OCI-LY3 (cell line): ENCODE data around the gene BICD1.

Experiments
- EZH2phosphoT487 ChIP-seq: fragments of 200-600 bp; shearing (Covaris generic); IDR thresholded peaks from 2 replicates; pipeline ENCODE4 v1.6.1; 2018; ENCODE audit warnings: antibody characterized with exemption, mixed run types, low read depth
- TF ChIP-seq, protein P1 (sequence below): fragments of 200-600, 300-600 bp; sonication (generic); IDR thresholded peaks from 2 replicates; pipeline ENCODE4 v1.5.1; 2014; ENCODE audit warnings: antibody characterized with exemption, low read length, low read depth

DNA sequence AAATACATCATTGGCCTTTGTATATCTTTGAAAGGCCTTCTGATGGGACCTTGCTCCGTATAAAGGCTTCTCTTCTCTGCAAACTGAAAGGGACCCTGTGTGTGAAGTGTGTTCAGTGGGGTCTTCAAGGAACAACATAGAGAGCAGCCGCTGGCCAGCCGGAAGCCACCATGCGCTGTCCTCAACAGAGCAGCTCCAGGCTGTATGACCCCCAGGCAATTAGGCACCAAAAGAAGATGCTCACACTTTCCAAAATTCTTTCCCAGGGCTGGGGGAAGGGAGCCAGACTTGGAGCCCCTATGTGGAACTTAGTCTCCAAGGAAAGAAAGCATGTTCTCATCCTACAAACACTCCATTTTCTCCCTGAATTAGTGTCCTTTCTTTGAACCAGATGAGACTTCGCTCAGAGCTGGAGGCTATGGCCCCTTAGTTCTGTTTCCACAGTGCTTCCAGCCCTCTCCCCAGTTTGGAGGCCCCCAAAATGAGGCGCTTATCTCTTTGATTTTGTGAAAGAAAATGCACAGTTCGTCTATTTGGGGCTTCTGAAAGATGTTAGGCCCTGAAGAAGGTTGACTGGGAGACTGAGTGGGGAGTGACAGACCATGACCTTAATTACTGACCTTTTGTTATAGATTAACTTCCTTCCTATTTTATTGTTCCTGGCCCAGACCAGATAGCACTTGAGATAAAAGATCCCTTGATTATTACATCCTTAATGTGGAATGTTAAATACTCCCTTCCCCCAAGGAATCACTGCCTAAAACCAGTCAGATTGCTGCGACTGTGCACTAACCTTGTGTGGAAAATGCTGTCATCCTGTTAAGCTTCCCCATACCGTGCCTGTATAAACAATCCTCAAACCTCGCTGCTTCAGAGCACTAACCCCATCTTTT is 164.4 kb downstream of the BICD1 start:
- TF ChIP-seq, protein P1, sequence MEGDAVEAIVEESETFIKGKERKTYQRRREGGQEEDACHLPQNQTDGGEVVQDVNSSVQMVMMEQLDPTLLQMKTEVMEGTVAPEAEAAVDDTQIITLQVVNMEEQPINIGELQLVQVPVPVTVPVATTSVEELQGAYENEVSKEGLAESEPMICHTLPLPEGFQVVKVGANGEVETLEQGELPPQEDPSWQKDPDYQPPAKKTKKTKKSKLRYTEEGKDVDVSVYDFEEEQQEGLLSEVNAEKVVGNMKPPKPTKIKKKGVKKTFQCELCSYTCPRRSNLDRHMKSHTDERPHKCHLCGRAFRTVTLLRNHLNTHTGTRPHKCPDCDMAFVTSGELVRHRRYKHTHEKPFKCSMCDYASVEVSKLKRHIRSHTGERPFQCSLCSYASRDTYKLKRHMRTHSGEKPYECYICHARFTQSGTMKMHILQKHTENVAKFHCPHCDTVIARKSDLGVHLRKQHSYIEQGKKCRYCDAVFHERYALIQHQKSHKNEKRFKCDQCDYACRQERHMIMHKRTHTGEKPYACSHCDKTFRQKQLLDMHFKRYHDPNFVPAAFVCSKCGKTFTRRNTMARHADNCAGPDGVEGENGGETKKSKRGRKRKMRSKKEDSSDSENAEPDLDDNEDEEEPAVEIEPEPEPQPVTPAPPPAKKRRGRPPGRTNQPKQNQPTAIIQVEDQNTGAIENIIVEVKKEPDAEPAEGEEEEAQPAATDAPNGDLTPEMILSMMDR = no peak
- TF ChIP-seq EZH2phosphoT487 = no peak
